HT1080 (cell line): ENCODE results near the gene L3MBTL4. TPM values are rescaled to one million over a fixed set of nuclear protein-coding genes. Genes with fewer than 3 reads are reported as not detected.
"Not testable (repeated sequence)": the region's sequence is repeated elsewhere in the genome, so short reads cannot be mapped to it uniquely, and the experiment has no call there.

Source experiments
- DNase-seq: peaks from one replicate; pipeline ENCODE4 v3.0.0-alpha.2; 2015; ENCODE audit warnings: low read depth
- total RNA-seq: library from RNA; depleted of rRNA; stranded (reverse); fragments of >200 nt; shearing (Covaris generic); gene quantifications from 2 replicates; pipeline ENCODE4 v1.2.3, GENCODE V29; 2014

The L3MBTL4 gene
- total RNA-seq, 1 experiment from 2014 or later, result 0.43 TPM

DNA sequence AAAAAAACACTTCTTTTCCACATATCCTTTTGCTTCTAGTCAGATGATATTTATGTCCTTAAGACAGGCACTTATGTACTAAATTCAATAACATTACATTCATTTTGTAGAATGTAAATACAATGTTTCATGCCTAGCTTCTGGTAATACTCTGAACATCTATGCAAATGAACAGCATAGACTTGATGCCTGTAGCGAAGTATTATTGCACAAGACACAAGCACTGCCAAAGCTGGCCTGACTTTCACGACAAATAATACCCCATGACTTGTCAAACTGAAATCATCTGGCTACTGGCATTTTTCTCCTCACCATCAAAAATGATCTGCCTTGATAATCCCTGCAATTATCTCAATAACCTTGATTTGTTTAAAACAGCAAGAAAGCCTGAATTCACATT lies 101.3 kb downstream of the L3MBTL4 start:
- no peak for DNase-seq

DNA sequence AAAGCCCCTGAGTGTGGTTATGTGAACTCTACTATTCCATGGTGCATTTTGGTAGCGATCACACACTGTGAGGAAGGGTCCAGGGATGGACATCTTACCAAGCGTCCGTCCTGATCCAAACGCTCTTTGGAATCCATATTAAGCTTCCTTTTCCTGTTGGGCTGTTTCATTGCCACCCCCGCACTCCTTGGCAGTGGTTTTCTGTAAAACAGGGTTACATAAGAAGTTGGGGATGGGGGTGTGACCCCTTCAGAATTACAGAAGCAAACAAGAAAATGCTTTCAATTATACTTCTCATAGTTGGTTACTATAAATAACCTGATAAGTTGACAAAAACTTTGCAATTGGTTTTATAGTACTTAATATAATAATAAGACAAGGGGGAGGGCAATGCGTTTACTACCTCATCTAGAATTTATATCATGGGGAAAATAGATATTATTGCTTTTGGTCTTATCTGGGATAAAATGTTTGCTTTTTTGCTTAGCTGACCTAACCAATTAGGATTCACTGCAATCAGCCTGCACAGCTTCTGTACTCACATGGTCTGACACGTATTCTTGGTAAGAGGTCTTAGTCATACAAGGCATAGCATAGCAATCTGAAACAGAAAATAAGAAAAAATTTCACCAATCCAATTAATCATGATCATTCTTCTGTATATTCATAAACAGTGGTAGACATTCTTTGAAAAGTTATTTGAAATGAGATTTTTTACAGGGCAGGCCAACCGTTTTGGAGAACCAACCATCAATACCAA lies 103.1 kb downstream of the L3MBTL4 start:
- DNase-seq, result no peak

DNA sequence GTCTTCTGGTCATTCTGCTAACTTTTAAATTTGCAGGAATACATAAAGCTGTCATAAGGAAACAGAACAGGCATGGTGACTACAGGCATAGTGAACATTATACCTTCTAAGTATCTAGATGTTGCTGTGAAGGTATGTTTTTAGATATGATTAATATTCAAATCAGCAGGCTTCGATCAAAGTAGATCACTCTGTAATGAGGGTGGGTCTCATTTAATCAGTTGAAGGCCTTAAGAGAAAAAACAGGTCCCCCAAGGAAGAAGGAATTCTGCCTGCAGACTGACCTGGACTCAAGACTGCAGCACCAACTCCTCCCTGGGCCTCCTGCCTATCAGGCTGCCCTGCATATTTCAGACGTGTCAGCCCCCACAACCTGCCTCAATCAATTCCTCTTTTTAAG lies 104.0 kb downstream of the L3MBTL4 start:
- DNase-seq, result no peak

DNA sequence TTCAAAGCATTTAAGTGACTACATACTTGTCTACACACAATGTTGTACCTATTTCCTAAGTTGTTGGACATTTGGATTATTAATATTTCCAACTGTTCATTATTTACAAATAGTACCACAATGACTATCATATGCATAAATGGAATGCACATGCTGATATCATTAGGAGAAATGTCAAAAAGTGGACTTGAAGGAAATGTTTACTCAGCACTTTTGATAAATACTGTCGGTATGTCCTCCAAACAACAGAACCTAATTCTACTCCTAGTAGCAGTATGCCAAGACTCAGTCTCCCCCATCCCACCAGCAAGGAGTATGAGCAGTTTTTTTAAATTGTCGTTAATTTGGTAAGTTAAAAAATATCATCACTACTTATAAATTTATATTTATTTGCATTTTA lies 116.8 kb downstream of the L3MBTL4 start:
- no peak for DNase-seq

DNA sequence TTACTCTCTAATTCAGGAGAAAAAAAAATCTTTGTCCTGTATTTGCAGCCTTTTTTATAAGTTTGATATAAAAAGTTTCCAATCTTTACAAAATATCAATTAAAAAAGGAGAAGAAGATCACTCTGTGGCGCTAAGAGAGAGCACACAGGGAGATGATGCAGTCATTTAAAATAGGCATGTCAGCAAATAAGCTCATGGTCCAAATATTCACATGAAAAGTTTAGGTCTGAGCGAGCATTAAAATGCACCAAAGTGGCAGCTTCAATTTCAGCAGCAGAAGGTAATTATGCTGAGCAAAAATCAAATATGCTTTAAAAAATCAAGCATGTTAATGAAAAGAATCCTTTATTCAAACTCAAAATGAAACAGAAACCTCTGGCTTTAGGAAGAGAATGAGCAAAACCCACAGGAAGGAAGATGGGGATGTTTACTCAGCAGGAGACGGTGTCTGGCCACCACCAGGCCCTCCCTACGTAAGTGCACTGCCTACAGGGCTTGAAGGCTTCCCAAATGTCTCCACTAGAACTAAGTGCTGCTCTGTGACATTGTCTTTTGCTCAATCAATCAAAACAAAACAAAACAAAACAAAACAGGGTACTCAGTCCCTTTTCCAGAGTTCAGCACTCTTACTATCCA lies 120.4 kb downstream of the L3MBTL4 start:
- DNase-seq, result peak; percentile 15

DNA sequence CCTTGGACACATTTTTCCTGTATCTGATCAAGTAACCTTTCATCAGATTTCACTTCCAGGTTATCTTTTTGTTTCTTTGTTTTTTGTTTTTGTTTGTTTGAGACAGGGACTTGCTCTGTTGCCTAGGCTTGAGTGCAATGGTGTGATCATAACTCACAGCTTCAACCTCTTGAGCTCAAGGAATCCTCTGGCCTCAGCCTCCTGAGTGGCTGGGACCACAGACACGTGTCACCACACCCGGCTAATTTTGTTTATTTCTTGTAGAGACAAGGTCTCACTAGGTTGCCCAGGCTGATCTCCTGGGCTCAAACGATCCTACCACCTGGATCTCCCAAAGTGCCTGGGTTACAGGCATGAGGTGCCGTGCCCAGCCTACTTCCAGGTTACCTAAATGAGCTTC lies 124.9 kb downstream of the L3MBTL4 start:
- DNase-seq, result no peak

DNA sequence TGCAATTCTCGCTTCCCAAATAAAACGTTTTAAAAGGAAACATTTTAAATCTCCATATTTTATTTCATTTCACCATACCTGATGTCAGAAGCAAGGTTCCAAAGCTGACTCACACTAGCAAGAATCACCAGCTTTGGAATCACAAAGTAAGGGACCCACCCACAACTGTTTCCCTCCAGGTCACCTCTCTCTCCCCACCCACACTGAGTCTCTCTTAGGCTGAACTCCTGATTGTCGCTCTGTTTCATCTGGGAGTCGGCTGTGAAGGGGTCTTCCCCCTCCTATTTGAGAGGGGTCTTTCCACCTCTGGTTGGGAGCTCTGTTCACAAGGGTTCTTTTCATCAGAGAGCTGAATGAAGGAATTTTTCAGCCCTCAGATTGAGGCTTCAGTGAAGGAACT lies 128.1 kb downstream of the L3MBTL4 start:
- DNase-seq, result no peak

DNA sequence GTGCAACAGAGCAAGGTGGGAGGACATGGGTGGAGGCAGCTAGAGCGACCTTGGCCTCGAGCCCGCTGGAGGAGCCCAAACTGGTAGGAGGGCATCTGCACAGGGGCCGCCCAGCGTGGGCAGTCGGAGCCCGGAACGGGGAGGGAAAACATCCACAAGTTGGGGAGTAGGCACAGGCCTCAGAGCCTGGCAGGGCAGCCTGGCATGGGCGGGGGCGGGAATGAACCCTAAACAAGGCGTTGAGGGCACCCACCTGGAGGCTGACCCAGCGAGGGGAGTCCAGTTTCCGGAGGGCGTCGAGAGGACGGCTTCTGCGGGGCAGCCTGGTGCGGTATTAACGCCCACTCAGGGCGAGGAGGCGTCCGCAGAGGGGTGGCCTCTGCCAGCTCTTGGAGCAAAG lies 129.9 kb downstream of the L3MBTL4 start:
- DNase-seq, result no peak

DNA sequence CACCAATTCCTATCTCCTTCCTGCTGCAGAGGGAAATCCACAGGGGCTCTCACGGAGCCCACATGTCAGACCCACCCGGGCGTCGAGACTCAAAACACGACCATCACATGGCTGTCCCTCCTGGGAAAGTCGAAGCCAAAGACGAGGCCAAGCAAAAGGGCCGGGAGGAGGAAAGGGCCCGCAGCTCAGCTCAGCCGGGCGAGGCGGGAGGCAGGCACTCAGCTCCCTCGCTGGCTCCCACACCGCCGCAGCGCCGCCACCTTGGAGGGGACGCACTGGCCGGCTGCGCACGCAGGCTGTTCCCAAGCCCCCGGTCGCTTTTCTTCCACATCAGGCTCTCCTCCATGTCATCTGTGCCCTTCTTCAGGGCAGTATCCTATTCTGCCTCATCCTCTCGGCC lies 130.4 kb downstream of the L3MBTL4 start:
- DNase-seq, result no peak

DNA sequence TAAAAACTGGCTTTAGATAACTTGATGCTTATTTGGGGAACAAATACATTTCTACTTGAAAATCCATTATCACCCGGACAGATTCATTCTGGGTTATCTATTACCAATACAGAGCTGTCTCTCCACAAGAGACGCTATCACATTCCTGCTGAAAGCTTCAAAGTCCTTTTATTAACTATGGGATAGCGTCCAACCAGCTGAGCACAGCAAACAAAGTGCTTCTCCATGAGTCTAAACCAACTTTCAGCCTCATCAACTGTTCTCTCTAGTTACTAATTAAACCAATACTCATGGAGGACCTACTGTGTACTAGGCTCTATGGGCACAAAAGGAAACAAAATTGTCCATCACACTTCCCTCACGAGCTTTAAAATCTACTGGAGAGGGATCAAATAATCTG lies 132.8 kb downstream of the L3MBTL4 start:
- no peak for DNase-seq

DNA sequence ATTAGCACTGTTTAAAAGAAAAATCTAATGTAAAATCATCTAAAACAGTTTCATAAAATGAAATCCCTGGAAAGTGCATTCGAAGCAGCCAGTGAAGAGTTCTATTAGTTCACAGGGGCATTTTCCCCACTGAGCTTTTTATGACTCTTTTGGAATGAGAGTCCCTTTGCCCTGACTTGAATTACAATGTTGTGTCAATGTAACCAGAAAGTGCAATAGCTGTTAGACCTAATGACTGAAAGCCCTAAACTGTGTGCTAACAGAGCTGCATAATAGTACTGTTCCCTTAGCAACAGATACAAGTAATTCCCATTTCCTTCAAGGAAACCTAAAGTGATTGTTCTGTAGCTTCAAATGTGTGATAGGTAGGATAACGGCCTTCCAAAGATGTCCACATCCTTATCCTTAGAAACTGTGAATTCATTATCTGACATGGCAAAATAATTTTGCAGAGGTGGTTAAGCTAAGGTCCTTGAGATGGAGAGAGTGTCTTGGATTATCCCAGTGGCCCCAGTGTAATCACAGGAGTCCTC lies 134.4 kb downstream of the L3MBTL4 start:
- DNase-seq, result no peak

DNA sequence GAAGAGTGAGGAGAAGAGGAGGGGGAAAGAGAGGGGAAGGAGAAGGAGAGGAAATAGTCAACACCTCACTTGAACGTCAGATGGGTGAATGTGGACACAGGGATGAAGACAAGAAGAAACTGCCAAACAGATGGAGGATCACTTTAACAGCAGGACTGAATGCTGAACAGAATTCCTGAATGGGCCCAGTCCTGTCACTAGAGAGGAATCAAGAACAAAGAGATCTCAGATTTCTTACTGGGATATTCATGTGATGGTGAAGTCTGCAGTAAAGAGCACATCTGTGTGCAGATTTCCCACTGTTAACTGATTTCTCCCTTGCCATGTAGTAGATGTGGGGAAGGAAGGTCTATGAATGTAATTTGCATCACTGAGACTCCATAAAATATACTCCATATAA lies 135.4 kb downstream of the L3MBTL4 start:
- DNase-seq, result no peak

DNA sequence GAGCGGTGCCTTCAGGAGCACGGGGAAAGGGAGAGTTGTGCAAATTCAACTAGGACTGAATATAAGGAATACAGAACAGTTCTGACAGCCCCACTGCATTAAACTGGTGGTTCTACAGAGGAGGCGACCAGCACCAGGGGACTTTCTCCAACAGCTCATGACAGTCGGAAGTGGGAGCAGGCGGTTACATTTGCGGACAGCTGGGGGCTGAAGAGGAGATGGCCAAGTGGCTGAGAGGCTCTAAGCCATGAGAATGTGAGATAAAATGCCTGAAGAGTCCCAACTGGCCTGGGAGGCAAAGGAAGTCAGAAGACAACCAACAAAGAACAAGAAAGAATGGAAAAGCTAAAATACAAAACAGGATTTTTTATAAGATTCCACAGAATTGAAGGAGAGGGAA lies 141.3 kb downstream of the L3MBTL4 start:
- DNase-seq, result no peak

DNA sequence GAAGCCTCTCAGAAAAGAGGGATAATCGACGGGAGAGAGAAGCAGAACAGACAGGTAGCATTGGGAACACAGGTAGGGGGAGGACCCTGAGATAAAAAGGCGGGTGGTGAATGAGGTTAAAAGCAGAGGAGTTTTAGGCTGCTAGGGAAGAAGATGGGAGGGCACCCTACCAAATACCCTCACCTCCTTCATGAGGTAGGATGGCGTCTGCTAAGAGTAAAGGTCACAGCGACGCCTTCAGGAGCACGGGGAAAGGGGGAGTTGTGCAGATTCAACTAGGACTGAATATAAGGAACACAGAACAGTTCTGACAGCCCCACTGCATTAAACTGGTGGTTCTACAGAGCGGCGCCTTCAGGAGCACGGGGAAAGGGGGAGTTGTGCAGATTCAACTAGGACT lies 142.6 kb downstream of the L3MBTL4 start:
- not testable (repeated sequence) for DNase-seq

DNA sequence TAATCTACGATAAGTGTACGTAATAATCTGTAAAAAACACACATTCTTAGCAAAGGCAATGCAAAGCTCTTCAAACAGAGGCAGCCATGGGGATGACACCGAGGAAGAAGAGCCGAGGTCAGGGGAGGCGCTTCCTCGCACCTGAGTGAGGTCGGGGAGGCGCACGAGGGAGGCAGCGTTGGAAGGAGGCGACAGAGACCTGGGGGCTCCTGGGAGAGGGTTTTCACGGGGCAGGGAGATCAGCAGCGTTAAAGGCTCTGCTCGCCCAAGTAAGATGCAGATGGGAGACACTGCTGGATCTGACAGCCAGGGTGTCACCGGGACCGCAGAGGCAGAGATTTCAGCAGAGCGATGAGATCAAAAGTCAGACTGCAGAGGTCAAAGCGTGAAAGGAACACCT lies 143.1 kb downstream of the L3MBTL4 start:
- no peak for DNase-seq

DNA sequence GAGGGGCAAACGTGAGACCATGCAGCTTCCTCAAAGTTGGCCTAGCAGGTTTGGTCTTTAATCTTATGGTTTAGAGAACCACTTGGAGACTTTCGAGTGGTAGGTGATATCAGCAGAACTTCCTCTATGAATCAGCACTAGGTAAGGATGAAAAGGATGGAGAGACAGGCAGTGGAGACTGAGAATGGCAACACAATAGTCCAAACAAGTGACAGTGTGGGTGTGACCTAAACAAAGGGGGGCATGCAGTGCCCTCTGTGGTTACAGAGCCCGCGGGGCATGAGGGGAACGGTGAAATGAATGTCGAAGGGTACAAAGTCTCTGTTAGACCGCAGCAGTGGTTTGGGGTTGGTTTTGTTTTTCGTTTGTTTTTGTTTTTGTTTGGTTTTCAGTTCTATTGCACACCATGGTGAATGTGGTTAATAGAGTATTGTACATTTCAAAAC lies 143.9 kb downstream of the L3MBTL4 start:
- no peak for DNase-seq

DNA sequence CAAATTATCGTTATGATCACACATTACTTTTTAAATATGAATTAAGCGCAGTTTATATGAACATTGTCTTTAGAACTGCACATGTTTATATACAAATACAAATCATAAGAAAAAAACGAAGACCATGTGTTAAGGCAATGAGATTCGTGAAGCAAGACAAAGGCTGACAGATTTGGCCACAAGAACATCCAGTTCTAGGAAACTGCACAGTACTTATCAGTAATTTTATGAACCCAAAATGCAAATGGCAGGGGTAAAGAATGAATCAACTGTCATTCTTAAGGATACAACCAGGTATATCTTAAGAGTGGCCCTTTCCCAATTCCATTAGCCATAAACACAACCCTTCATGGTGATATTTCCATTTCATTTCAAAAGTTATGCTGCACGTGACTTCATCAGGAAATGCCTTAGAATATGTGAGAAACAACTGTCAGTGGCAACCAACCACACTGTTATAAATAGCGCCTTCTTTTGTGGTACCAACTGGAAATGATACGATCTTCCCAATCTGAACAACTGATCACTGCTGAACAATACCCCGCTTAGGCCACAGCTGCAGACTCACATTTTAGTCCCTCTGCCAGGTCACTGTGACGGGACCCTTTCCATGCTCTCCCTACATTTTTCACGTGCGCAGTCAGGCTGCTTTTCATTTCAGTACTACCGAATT lies 144.9 kb downstream of the L3MBTL4 start:
- DNase-seq, result no peak

DNA sequence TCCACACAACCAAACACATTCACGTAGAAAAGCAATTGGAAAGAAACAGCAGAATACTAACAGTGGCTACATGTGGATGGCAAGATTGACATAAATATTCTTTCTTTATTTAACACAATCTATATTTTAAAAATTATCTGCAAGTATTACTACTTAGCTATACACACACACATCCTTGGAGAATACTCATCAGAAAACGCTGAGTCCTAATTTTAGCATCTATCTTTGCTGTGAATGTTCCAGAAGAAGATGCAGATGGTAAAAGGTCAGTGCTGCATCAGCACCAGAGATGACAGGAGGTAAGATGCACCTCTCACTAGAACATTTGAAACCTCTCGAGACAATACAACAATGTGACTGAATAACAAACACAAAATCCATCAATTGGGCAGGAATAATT lies 148.5 kb downstream of the L3MBTL4 start:
- no peak for DNase-seq

DNA sequence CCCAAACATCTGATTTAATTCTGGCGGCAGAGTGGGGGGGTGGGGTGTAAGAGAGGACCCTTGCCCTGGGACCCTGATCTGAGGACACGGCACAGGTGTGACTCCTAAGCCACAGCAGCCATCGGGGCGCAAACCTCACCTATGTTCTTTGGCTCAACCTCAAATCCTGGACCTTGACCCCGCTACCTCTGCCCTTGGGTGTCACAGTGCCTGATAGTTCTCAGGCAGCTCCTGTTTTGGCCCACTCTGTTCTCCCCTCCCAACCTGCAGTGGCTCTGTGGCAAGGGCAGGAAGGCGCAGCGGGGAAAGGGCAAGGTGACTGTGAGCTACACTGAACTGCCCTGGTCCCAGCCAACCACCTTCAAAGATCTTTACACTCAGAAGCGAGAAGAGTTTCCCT lies 152.8 kb downstream of the L3MBTL4 start:
- DNase-seq, result no peak

DNA sequence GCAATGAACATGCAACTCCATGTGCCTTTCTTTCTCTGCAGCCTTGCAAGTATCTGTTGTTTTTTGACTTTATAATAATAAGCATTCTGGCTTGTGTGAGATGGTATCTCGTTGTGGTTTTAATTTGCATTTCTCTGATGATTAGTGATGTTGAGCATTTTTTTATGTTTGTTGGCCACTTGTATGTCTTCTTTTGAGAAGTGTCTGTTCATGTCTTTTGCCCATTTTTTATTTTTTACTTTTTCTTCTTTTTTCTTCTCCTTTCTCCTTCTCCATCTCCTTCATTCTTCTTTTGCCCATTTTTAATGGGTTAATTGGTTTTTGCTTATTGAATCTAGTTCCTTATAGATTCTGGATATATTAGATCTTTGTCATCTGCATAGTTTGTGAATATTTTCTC lies 155.4 kb downstream of the L3MBTL4 start:
- DNase-seq, result not testable (repeated sequence)

DNA sequence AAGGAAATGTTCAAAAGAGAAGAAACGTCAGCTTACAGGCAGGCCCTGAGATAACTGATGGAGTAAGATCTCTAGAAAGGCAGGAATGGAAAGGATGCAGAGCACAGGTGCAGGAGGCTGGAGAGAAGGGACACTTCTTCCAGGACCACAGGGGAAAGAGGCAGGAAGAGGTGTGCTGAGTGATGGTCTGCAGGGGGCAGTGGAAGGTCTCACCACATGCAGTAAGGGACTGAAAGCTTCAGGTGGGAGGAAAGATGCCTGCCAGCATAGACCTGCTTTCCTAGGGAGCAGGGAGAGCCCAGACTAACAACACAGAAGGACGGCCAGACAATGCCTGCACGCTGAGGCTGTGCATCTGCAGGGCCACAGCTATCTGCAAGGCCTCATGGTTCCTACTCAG lies 156.8 kb downstream of the L3MBTL4 start:
- DNase-seq, result no peak

DNA sequence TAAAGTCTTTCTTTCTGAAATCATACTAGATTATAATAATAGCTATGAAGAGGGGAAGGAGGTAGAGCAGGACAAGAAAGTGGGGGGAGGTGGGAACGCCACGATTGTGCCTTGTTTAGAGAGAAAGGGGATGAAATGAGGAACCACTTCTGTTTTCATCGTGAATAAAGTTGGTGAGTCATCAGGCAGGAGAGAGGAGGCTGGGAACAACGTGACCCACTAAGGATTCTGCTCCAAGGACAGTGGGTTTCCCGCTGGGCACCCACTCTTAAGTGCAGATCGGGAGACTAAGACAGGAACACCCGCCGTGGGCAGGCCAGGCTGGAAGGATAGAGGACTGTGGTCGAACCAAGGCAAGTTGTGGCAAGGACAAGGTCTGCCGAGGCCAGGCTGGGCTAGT lies 158.2 kb downstream of the L3MBTL4 start:
- no peak for DNase-seq
